ENCODE measurements around the gene VEZF1.

- TF ChIP-seq CTCF (IDR thresholded peaks at IDR 0.05) = no peak
- no peak for TF ChIP-seq POLR2A (IDR thresholded peaks at IDR 0.05)
Observed at GRCh38 chr17:58005728-58006559, 17.9 kb upstream of the VEZF1 start.

All from ovary (tissue), 3 donors.